ENCODE results near the gene RGL1.

Gene RGL1

GRCh38 chr1:183824291-183824690, 19.4 kb downstream of the RGL1 start:
- no peak for DNase-seq

- DNase-seq: no peak
These were observed 22.9 kb downstream of the RGL1 start for GRCh38 chr1:183827801-183828200.

GRCh38 chr1:183830389-183830788, 25.5 kb downstream of the RGL1 start:
- DNase-seq: no peak

- no peak for DNase-seq
These were observed 26.4 kb downstream of the RGL1 start for GRCh38 chr1:183831311-183831710.

- no peak for DNase-seq
These were observed 27.5 kb downstream of the RGL1 start for GRCh38 chr1:183832459-183832858.

- no peak for DNase-seq
These were observed 29.6 kb downstream of the RGL1 start for GRCh38 chr1:183834568-183834967.

GRCh38 chr1:183836598-183836997, 31.7 kb downstream of the RGL1 start:
- no peak for DNase-seq

GRCh38 chr1:183837062-183837461, 32.1 kb downstream of the RGL1 start:
- DNase-seq: no peak

GRCh38 chr1:183838221-183838620, 33.3 kb downstream of the RGL1 start:
- DNase-seq: no peak

GRCh38 chr1:183840140-183840539, 35.2 kb downstream of the RGL1 start:
- no peak for DNase-seq

- DNase-seq: no peak
These were observed 36.6 kb downstream of the RGL1 start for GRCh38 chr1:183841550-183841949.

GRCh38 chr1:183841950-183842794, 37.3 kb downstream of the RGL1 start:
- no peak for DNase-seq

GRCh38 chr1:183842795-183843144, 37.9 kb downstream of the RGL1 start:
- no peak for DNase-seq

- DNase-seq: no peak
These were observed 39.9 kb downstream of the RGL1 start for GRCh38 chr1:183844806-183845205.

- no peak for DNase-seq
These were observed 40.8 kb downstream of the RGL1 start for GRCh38 chr1:183845681-183846080.

- no peak for DNase-seq
These were observed 42.7 kb downstream of the RGL1 start for GRCh38 chr1:183847641-183848040.

GRCh38 chr1:183850852-183851251, 45.9 kb downstream of the RGL1 start:
- no peak for DNase-seq

GRCh38 chr1:183859119-183859518, 54.2 kb downstream of the RGL1 start:
- no peak for DNase-seq

GRCh38 chr1:183859831-183860230, 54.9 kb downstream of the RGL1 start:
- DNase-seq: no peak

GRCh38 chr1:183862967-183863366, 58.0 kb downstream of the RGL1 start:
- DNase-seq: no peak

- no peak for DNase-seq
These were observed 58.9 kb downstream of the RGL1 start for GRCh38 chr1:183863852-183864251.

GRCh38 chr1:183864611-183865010, 59.7 kb downstream of the RGL1 start:
- DNase-seq: no peak

- DNase-seq: no peak
These were observed 64.3 kb downstream of the RGL1 start for GRCh38 chr1:183869230-183869629.

- no peak for DNase-seq
These were observed 64.7 kb downstream of the RGL1 start for GRCh38 chr1:183869664-183870063.
